ENCODE results near the gene ENPP1.
"Not testable (repeated sequence)": the region's sequence is repeated elsewhere in the genome, so short reads cannot be mapped to it uniquely, and the experiment has no call there.

Gene ENPP1

DNA sequence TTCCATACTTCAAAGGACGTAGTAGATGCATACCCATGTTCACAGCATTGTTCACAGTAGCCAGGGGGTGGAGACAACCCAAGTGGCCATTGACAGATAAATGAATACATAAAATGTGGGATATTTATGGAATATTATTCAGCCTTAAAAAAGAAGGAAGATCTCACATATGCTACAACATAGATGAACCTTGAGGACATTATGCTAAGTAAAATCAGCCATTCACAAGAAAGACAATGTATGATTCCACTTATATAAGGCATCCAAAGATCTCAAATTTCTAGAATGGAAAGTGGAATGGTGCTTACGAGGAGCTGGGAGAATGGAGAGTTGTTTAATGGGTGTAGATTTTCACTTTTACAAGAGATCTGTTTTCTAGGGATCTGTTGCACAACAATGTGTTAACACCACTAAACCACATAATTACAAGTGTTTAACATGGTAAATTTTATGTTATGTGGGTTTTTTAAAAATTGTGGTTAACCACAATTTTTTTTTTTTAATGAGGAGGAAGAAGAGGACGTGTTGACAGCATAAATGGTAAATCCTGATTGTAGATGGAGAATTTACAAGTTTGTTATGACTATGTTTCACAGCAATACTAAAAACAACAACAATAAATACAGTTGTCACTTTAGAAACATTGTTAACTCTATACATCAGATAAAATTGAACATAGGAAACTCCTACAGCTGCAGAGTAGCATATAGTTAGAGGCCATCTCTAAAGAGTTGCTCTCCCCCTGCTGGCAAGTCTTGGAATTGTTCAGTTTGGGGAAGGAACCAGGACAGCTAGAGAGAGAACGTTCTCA lies 101.8 kb downstream of the ENPP1 start:
- no peak overlapping the region for H3K4me3 ChIP-seq
- no peak overlapping the region for H3K27ac ChIP-seq

DNA sequence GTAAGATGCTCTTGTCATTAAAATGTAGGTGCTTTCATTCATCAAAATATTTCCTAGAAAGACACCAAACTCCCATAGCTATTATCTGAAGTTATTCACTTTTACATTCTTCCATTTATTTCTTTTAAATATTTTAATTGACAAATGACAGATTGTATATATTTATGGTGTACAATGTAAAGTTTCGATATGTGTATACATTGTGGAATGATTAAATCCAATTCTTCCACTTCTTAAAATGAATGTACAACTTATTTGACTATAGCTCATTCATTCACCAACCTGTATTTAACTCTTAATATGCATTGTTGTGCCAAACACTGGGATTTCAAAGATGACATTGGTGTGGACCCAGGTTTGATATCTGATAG lies 102.4 kb downstream of the ENPP1 start:
- Histone ChIP-seq H3K4me3 (no peak overlapping the region), H3K27ac (no peak overlapping the region)

DNA sequence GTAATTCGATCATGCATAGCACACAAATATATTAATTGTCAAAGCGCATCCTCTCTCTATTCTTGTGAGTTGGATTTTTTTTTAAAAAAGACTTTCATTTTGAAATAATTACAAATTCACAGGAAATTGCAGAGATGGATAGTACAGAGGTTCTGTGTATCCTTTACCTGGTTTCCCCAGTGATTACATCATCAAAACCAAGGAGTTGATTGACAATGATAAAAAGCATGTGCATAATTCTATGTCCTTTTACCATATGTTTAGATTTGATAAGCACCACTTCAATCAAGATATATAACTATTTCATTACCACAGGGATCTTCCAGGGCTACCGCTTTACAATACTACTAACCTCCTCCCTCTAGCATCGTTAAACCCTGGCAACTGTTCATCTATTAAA lies 103.1 kb downstream of the ENPP1 start:
- Histone ChIP-seq H3K4me3 (no peak overlapping the region), H3K27ac (no peak overlapping the region)

DNA sequence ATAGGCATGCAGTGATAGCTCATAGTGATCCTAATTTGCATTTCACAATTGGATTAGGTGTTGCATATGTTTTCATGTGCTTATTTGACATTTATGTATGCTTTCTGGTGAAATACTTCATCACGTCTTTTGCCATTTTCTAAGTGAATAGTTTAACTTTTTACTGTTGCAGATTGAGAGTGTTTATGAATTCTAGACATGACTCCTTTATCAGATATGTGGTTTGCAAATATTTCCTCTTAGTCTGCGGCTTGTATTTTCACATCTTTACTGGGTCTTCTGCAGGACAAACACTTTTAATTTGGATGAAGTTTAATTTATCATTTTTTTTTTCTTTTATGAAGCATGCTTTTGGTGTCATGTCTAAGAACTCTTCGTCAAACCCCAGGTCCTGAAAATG lies 104.1 kb downstream of the ENPP1 start:
- H3K4me3 ChIP-seq = no peak overlapping the region
- no peak overlapping the region for H3K27ac ChIP-seq

DNA sequence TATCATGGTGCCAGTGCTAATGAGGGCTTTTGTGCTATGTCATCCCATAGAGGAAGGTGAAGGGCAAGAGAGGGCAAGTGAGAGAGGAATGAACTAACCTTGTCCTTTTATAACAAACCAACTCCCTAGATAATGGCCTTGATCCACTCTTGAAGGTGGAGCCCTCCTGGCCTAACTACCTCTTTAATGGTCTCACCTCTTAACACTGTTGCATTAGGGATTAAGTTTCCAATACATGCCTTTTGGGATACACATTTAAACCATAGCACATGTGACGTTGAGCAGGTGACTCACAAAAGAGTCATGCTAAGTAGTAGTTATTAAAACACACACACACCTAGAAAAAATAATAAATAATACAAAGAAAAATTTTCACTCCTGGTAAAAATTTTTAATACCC lies 106.4 kb downstream of the ENPP1 start:
- Histone ChIP-seq H3K4me3 (no peak overlapping the region), H3K27ac (no peak overlapping the region)

DNA sequence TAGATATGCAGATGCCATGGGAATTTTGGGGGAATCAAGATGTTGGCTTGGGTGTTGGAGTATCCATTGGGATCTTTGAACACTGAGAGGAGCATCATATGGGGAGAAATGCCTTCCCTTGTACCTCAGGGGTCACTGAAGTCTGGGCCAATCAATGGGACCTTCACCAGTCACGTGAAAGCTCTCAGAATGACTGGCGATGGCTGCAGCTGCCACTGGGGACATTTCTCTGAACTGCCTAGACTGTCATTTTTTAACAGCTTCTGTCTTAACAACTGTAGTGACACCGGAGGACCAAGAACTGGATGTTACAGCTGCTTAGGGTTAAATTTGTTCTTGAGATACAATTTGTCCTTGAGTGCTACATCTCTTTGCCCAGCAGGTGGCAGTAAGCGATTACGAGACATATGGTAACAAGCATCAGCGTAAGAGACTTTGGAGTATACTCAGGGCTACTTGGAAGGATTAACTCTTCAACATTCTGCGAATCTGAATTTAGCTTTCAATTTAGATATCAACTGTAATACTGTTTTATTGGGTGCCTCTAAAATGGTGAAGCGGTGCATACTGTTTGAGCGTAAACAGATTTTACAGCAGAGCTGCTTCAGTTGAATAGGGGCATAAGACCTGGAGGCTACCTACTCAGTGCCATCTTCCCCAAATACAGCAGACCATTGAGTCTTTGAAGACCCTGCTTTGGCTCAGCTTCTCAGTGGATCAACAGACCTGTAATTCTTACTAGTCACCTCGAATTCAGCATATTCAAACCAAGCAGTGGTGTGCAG lies 107.3 kb downstream of the ENPP1 start:
- H3K27ac ChIP-seq = no peak overlapping the region
- no peak overlapping the region for H3K4me3 ChIP-seq

DNA sequence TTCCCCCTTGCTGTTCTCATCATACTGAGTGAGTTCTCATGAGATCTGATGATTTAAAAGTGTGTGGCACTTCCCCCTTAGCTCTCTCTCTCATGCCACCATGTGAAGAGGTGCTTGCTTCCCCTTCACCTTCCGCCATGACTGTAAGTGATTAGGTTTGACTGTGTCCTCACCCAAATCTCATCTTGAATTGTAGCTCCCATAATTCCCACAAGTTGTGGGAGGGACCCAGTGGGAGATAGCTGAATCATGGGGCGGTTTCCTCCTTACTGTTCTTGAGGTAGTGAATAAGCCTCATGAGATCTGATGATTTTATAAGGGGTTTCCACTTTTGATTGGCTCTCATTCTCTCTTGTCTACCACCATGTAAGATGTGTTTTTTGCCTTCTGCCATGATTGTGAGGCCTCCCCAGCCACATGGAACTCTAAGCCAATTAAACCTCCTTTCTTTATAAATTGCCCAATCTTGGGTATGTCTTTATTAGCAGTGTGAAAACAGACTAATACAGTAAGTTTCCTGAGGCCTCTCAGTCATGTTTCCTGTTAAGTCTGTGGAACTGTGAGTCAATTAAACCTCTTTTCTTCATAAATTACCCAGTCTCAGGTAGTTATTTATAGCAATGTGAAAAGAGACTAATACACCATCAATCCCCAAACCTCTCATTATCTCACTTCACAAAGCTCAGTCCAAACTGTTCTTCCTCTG lies 108.4 kb downstream of the ENPP1 start:
- H3K4me3 ChIP-seq, H3K27ac ChIP-seq: not testable (repeated sequence)

DNA sequence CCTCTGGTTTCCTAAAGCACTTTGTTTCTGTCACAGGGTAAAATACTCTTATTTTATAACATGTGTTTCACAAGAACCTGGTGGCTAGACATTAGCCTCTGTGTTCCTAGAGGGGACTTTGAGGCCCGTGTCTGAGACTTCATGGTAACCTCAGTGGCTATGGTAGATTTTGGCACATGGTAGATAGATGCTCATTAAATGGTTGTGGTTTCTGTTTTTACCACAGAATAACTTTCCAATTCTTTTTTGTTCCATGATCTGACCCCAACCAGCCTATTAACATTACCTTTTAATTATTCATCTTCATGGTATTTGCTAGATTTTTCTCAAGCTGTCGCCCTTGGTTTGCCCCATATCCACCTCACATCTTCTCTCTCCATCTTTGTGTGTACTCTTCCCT lies 109.0 kb downstream of the ENPP1 start:
- Histone ChIP-seq H3K4me3 (no peak overlapping the region), H3K27ac (no peak overlapping the region)

DNA sequence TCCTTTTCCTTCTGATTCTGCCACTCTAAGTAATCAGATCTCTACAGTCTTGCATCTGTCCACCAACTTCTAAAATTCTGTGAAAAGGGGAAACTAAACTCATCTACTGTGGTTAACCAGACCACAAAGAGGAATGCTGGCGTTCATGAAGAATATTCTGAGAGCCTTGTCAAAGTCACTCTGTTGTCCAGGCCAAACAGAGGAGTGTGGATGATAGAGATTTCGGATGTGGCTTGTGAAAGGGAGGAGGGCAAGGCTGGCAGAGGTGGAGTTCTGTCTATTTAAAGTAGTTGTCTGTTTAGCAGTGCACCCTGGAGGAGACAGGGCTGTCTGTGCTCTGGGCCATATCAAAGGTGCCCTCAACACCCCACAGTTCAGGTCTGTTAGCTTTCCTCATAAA lies 109.5 kb downstream of the ENPP1 start:
- Histone ChIP-seq H3K4me3 (no peak overlapping the region), H3K27ac (no peak overlapping the region)

DNA sequence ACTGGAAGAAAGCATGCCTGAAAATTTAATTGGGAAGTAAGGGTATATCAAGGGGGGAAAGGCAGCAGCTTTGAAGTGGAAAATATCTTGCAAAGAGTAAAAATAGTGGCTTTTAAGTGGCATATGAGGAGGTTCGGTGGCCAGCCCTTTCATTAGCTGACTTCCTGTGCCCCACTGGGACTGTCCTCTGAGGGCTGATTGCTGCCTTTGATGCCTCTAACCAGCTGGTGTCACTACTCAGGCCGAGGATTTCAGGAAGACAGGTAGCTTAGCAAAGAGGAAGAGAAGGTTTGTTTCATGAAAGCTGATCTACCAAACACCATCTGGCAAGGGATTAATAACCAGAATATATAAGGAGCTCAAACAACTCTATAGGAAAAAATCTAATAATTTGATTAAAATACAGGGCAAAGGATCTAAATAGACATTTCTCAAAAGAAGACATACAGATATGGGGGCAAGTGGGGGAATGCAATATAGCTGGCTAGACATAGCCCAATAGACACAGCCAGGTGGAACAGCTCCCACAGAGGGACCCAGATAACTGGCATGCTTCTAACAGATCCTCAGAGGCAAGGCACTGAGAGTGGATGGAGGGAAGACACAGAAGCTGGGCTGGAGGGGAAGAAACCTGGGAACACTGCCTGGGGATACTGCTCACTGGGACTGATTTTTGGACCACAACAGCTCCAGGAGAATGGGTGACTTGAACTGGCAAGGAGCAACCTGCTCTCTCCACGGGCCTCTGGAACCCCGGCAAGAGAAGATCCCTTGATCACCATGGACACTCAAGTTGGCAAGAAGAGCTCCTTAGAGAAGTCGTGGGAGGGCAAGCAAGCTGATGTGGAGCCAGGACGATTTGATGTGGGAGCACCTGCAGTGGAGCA lies 110.2 kb downstream of the ENPP1 start:
- no peak overlapping the region for H3K27ac ChIP-seq
- H3K4me3 ChIP-seq = no peak overlapping the region

DNA sequence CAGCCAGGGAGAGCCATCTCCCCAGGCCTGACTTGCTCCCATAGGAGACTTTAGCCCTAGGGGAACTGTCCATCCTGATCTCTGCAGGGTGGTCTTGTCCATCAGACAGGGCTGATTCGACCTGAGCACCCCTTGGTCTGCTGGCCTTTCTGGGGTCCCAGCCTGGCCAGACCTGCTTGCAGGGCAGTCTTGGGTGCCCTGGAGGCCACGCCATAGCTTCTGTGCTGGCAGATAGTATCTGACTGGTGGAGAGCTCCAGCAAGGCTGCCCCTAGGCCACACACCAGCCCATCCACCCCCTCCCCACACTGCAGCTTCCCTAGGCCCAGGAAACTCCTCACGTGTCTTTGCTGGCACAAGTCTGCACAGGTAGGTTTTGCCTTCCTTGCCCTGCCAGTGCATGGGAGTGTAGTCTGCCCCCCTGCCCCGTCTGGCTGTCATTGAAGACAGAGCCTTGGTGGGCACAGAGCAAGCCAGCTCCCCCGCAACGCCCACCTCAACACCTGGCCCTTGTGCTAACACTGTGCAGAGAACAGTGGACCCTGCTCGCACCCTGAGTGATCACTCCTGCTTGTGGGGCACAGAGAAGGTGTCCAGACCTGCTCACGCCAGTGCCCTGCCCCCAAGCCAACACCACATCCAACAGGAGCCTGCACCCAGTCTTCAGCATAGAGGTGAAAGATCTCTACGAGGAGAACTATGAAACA lies 111.0 kb downstream of the ENPP1 start:
- H3K4me3 ChIP-seq = no peak overlapping the region
- H3K27ac ChIP-seq = no peak overlapping the region

DNA sequence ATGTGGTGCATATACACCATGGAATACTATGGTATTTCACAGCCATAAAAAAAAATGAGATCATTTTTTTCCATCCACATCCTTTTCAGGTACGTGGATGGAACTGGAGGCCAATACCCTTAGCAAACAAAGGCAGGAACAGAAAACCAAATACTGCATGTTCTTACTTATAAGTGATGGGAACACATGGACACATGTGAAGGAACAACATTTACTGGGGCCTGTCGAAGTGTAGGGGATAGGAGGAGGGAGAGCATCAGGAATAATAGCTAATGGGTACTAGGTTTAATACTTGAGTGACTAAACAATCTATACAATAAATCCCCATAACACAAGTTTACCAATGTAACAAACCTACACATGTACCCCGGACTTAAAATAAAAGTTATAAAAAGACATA lies 112.8 kb downstream of the ENPP1 start:
- Histone ChIP-seq H3K27ac (no peak overlapping the region), H3K4me3 (no peak overlapping the region)

DNA sequence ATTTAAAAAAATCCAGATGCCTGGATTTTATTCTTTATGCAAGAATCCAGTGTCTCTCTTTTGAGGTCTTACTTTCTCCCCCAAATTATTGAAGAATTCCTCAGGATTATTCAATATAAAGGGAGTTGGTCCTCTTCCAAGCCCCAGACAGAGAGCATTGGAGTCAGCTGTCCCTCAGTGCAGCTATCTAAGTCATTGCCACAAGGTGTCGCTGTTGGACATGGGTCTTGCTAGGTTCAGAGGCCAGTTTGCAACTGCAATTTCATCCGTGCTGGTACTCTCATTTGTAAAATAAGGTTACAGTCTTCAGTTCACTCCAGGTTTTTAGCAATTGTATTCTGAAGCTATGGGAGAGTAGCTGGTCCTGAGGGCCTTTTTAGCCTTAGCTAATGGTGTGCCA lies 115.5 kb downstream of the ENPP1 start:
- Histone ChIP-seq H3K27ac (no peak overlapping the region), H3K4me3 (no peak overlapping the region)

DNA sequence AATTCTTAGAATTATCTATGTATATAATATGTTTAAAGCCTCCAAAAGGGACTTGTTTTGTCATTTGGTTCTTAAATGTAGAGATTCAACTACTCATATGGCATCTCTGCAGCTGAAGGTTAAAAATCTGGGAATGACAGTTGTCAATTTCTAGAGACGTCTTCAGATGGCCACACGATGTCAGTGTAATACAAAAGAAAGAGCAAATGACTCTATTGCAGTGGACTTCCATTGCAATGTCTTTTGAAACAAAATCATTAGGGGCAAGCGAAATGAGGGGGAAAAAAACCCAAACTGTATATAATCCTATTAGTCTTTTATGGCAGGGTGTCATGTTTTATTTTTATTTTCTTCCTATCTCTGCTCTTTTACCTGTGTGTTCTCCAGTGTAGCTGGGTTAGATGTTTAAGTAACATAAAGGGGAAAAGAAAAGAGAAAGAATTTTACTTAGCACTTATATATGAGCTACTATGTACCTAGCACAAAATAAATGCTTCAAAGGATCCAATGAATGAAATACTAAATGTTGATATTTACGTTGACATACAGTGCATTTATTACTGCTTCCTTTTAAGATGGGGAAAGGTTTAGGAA lies 117.2 kb downstream of the ENPP1 start:
- Histone ChIP-seq H3K4me3 (no peak overlapping the region), H3K27ac (no peak overlapping the region)

DNA sequence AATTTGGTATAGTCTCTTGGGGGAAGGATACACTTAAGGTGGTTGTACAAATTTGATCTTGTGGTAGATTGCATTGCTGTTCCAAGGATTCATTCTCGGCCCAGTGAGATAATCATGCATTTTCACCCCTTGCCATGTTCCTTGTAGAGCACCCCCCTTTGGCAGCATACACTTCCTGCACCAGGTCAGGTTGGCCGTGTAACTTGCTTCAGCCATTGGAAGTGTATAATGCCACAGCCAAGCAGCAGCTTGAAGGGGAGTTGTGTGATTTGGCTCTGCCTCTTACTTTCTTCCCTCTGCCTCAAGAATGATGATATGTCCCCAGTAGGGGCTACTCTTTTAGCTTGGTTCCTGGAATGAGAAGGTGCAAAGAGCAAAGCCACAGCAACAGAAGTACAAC lies 121.4 kb downstream of the ENPP1 start:
- H3K27ac ChIP-seq = no peak overlapping the region
- no peak overlapping the region for H3K4me3 ChIP-seq

DNA sequence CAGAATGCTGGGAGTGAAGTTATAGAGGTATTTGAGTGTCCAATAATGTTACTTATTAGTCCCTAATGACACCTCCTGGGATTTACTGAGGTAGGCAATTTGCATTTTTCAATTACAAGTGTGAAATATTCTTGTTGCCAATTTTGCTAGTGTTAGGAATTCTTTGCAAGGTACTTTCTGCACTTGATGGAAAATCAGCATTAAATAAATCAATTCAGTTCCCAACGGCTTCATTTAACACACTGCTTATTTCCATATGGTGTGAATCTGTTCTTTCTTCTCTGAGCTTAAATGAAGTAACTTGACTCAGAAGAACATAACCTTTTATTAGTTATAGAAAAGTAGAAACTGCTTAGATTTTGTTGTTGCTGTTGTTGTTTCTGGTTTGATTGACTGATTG lies 122.2 kb downstream of the ENPP1 start:
- H3K27ac ChIP-seq = no peak overlapping the region
- H3K4me3 ChIP-seq = no peak overlapping the region

DNA sequence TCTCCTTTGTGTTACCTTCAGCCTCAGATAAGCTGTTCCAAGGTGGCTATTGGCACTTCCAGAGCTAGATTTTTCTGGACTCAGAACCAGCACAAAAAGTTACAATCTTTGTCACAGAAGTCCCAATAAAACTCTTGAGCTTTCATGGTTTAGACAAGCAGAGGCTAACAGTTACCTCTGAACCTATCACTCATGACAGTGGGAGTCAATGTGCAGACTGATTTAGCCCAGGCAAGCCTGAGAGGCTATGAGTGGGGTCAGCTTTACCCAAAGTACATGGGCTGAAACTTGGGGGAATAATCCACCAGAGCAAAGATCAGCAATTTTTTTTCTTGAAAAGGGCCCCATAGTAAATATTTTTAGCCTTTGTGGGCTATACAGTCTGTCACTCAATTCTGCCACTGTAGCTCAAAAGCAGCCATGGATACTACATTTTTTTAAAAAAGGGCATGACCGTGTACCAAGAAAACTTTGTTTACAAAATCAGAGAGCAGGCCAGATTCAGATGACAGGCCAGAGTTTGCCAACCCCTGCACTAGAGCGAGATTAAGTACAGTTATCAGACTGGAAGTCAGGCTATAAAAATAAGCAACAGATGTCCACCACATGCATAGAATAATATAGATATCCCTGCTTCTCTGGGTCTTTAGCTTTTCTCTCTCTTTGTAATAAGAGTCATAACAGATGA lies 123.4 kb downstream of the ENPP1 start:
- no peak overlapping the region for H3K4me3 ChIP-seq
- no peak overlapping the region for H3K27ac ChIP-seq

DNA sequence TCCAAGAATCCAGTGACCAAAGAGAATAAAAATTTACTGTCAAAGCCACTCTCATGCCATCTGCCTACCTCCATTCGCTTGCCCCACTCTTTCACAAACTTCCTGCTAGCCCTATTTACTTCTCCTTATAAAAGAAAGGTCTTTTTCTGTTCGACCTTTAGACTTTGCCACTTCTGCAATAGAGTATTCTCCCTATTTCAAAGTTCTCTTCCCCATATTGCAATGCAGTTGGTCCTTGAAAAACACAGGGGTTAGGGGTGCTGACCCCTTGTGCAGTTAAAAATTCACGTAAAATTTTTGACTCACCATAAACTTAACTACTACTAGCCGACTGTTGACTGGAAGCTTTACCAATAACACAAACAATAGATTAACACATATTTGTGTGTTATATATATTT lies 128.3 kb downstream of the ENPP1 start:
- Histone ChIP-seq H3K4me3 (no peak overlapping the region), H3K27ac (no peak overlapping the region)

Measured in skin epidermis (tissue), 12 donors.